ENCODE measurements around the gene SPR. TPM values are rescaled to one million over a fixed set of nuclear protein-coding genes. Genes with fewer than 3 reads are reported as not detected.
A peak's percentile ranks its signal among the peaks of the same experiment; 100 is the strongest.

The SPR gene
- total RNA-seq, 6 experiments from 2014 or later, result 48.6 to 90.2 (median 68.5) TPM

DNA sequence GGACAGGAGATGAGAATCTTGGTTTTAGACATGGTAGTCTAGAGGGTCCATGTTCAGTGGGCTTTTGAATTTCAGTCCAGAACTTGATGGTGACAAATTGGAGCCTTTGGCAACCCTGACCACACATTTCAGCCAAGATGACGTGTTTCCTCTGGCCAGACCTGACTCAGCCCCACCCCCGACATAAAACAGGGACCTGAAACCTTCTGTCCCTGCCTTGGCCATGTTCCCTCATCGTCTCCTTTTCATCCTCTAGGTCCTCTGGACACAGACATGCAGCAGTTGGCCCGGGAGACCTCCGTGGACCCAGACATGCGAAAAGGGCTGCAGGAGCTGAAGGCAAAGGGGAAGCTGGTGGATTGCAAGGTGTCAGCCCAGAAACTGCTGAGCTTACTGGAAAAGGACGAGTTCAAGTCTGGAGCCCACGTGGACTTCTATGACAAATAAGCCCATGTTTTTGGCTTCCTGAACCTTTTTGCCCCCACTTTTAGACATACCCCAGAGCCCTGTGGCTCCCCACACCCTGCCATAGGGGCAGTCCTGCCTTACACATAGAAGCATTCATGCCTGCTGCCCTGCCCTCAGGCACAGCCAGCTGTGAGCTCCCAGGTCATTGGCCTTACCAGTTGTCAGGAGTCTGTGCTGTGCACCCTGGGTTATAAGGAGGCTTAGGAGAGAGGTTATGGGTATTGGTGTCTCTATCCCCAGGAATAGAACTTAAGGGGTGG lies 4.0 kb downstream of the SPR start:
- whole genome bisulfite sequencing (ENCODE audit: insufficient coverage, low coverage, low lambda C conversion rate, missing lambda C conversion rate), result 52% methylated on average over 7 of the region's 8 CpGs
- Histone ChIP-seq H3K36me3 (peaks cover 0 to 14% (median 4%) of the 10 kb centered on the region in 4 donors), H3K4me1 (peaks cover 0 to 28% (median 12%) of the 10 kb centered on the region in 4 donors), H3K27me3 (no peaks in the 10 kb centered on the region), H3K4me3 (no peak overlapping the region), H3K27ac (no peak overlapping the region), H3K9me3 (no peaks in the 10 kb centered on the region)
- ATAC-seq, result no peak
- intact Hi-C loops (cut with DNase I), result loop anchor here (10.0 kb wide), 2 partner anchors 194 to 284 kb away; no protein-coding TSS in a partner anchor
- no peak for TF ChIP-seq POLR2A (IDR thresholded peaks at IDR 0.05)
- TF ChIP-seq CTCF (IDR thresholded peaks at IDR 0.05), result no peak
- no peak for DNase-seq

DNA sequence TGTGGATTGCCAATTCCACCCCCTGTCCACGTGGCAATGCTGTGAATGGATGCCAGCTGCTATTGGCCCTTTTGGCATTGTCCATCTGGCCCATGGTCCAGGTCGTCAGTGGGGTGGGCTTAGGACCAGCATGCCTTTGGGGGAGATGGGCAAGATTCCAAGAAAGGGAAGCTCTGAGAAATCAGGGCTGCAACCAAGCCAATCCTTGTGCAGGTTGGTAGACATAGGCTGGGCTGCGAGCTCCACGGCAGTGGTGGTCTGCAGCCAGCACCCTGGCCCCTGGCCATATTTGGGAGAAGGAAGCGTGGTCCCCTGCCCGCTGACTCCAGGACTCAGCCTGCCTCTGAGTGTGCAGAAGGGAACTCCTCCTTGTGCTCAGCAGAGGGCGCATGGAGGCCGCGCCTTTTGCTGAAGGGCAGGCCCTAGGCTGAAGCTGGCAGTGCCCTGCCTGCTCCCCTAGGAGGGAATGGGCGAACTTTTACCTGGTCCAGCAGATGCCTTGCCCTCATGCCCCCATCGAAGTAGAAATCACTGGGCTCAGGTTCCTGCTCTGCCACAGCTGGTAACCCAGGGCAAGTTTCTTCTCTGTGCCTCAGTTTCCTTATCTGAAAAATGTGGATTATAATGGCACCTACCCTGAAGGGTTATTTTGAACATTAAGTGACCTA lies 5.4 kb downstream of the SPR start:
- intact Hi-C loops (cut with DNase I), result loop anchor here (10.0 kb wide), 2 partner anchors 192 to 282 kb away; no protein-coding TSS in a partner anchor
- DNase-seq (peak; percentile 74 to 84 (median 76)), ATAC-seq (peak; percentile 76 to 83 (median 80))
- 4% methylated on average over 3 of the region's 11 CpGs for WGBS (ENCODE audit: insufficient coverage, low coverage, low lambda C conversion rate, missing lambda C conversion rate)
- no peaks in the 10 kb centered on the region for H3K27me3 ChIP-seq
- no peaks in the 10 kb centered on the region for H3K9me3 ChIP-seq
- H3K36me3 ChIP-seq, result peaks cover 0 to 14% (median 4%) of the 10 kb centered on the region in 4 donors
- no peak overlapping the region for H3K4me3 ChIP-seq
- TF ChIP-seq POLR2A (IDR thresholded peaks at IDR 0.05) (no peak), CTCF (IDR thresholded peaks at IDR 0.05) (peak; percentile 64 to 82 (median 80))
- H3K27ac ChIP-seq, result no peak overlapping the region
- H3K4me1 ChIP-seq, result peaks cover 0 to 22% (median 9%) of the 10 kb centered on the region in 4 donors

GRCh38 chr2:72893594-72894319 lies 6.5 kb downstream of the SPR start:
- ATAC-seq, result peak; percentile 57 to 69 (median 66)
- WGBS (ENCODE audit: insufficient coverage, low coverage, low lambda C conversion rate, missing lambda C conversion rate), result 78% methylated on average over 6 of the region's 15 CpGs
- DNase-seq, result peak in 2 of 3 donors; percentile 45 to 57

More at GRCh38 chr2:72893594-72894319, 6.5 kb downstream of the SPR start:
- Histone ChIP-seq H3K4me1 (peaks cover 0 to 13% (median 6%) of the 10 kb centered on the region in 4 donors), H3K27ac (no peak overlapping the region), H3K9me3 (no peaks in the 10 kb centered on the region), H3K27me3 (no peaks in the 10 kb centered on the region), H3K4me3 (no peak overlapping the region), H3K36me3 (peaks cover 0 to 14% (median 4%) of the 10 kb centered on the region in 4 donors)
- TF ChIP-seq POLR2A (IDR thresholded peaks at IDR 0.05) (no peak), CTCF (IDR thresholded peaks at IDR 0.05) (peak; percentile 48 to 62 (median 52))
- intact Hi-C loops (cut with DNase I), result loop anchor here (10.0 kb wide), 2 partner anchors 191 to 281 kb away; no protein-coding TSS in a partner anchor

Data from right lobe of liver (tissue), 6 donors.